T-helper 2 cell treated with Interferon-gamma antibody and Interleukin-4, amounts not matched to agents 100 ng/mL and 5 ng/mL, for 36 hours (primary cell): Measurements from ENCODE around the gene AMPD3. TPM values are rescaled to one million over a fixed set of nuclear protein-coding genes. Genes with fewer than 3 reads are reported as not detected.

Source experiments
- intact Hi-C: fragments of 100-400 bp; cut with micrococcal nuclease; formaldehyde crosslinking; loops from one replicate; pipeline ENCODE4 v1.15.1; 2023
- total RNA-seq: library from RNA; stranded (reverse); gene quantifications from 2 replicates; pipeline ENCODE4 v1.2.3, GENCODE V29; 2022

The AMPD3 gene
- total RNA-seq, 1 donor from 2014 or later: 22.4 TPM

GRCh38 chr11:10529279-10529678 lies 74.2 kb downstream of the AMPD3 start:
- intact Hi-C loops: no loop called here

DNA sequence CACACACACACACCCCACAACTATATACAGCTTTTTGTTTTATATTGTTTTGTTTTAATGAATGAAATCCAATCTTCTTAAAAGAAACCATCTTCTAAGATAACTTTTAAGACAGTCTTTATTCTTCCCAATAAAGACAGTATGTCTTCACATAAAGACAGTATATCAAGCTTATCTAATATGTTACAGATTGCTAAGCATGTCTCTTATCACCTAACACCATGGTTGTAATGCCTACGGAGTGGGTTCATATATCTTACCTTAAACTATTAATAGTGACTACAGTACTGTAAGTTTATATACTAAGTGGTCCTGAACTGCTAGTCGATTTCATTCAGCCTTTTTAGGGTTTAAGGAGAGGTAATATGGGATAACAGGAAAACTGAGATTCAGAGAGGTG lies 77.5 kb downstream of the AMPD3 start:
- intact Hi-C loops: no loop called here

GRCh38 chr11:10533323-10533722 lies 78.3 kb downstream of the AMPD3 start:
- intact Hi-C loops: no loop called here

GRCh38 chr11:10534316-10534715 lies 79.3 kb downstream of the AMPD3 start:
- intact Hi-C loops: no loop called here

- intact Hi-C loops: no loop called here
Observed at GRCh38 chr11:10537600-10537999, 82.5 kb downstream of the AMPD3 start.

DNA sequence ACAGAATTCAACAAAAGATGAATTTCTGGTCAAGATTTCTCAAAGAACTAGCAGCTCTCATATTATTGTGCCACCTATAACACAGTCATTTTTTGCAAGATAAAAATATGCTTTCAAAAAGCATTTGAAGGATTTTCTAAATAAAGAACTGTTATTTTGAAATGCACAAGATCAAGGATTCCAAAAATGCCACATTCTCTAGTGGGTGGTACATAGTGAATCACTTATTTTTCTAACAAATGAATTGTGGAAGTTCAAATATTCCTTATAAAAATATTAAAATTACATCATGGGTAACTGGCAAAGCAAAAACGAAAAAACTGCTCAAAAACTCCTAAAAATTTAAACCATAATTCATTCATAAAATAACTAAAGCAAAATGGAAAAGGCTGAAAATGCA lies 83.9 kb downstream of the AMPD3 start:
- intact Hi-C loops: no loop called here

DNA sequence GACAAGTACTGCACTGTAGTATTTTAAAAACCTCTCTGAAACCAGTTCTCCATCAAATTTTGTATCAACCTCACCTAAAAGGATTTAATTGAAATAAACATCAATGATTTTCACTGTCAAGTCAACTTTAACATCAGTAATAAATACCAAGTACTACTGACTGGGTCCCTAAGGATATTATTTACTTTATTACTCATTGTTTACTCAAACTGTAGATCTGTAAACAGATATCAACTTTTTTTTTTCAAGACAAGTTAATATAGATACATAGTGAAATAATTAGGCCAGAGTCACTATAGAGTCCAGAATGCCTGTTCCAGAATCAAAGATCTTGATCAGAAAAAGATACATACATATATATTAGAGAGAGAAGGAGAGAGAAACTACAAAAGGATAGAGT lies 84.3 kb downstream of the AMPD3 start:
- intact Hi-C loops: no loop called here

GRCh38 chr11:10540546-10540914 lies 85.5 kb downstream of the AMPD3 start:
- intact Hi-C loops: loop anchor here (1.0 to 5.0 kb wide), 5 partner anchors 128 to 317 kb away; partner anchors contain the start of genes ADM, CTR9 and EIF4G2

DNA sequence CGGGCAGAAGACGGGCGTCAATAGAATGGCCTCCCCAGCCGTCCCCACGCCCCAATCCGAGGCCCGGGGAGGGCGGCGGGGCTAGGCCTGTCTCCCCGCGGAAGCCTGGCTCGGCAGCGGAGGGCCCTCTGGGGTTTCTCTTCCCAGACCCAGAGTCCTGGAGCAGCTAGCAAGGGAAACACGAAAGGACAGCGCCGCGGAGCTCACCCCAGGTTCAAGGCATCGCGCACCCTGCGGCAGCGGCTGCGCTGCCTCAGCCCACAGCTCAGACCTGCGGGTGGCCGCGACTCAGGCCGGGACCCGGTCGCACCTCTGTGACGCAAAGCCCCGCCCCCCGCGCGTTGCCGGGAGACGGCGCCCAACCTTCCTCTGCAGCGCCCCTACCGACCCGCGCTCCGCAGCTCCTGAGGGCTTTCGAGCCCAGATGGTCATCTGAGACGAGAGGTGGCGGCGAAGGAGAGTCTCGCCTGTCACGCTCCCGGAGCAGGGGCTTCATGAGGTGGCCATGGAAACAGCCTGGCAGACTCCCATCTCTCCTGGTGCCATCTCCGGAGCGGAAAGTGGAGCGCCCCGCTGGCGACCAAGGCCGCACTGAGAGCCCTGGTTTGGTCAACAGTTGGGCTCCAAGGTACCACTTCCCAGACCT lies 86.0 kb downstream of the AMPD3 start, which contains the start of gene RNF141:
TSS of gene RNF141 (minus strand) at position 273 of the 646 bp plus-strand sequence. CDS start 7,029 bp downstream, outside the sequence.
- intact Hi-C loops: loop anchor here (1.0 to 5.0 kb wide), 6 partner anchors 82 to 316 kb away; partner anchors contain the start of genes ADM, CTR9 and EIF4G2

GRCh38 chr11:10541561-10541930 lies 86.5 kb downstream of the AMPD3 start:
- intact Hi-C loops: loop anchor here (1.0 to 5.0 kb wide), 5 partner anchors 82 to 266 kb away; partner anchors contain the start of genes ADM, CTR9 and EIF4G2

DNA sequence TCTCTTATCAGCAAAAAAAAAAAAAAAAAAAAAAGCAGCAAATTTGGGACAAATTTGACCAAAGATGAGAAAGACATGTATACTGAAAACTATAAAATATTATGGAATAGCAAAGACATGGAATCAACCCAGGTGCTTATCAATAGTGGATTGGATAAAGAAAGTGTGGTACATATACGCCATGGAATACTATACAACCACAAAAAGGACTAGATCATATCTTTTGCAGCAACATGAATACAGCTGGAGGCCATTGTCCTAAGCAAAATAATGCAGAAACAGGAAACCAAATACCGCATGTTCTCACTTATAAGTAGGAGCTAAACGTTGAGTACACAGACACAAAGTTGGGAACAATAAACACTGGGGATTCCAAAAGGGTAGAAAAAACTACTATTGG lies 87.7 kb downstream of the AMPD3 start:
- intact Hi-C loops: loop anchor here (5.0 kb wide), 3 partner anchors 130 to 265 kb away; partner anchors contain the start of genes ADM and EIF4G2

GRCh38 chr11:10543782-10544181 lies 88.7 kb downstream of the AMPD3 start:
- intact Hi-C loops: loop anchor here (5.0 kb wide), 3 partner anchors 131 to 264 kb away; partner anchors contain the start of genes ADM and EIF4G2

DNA sequence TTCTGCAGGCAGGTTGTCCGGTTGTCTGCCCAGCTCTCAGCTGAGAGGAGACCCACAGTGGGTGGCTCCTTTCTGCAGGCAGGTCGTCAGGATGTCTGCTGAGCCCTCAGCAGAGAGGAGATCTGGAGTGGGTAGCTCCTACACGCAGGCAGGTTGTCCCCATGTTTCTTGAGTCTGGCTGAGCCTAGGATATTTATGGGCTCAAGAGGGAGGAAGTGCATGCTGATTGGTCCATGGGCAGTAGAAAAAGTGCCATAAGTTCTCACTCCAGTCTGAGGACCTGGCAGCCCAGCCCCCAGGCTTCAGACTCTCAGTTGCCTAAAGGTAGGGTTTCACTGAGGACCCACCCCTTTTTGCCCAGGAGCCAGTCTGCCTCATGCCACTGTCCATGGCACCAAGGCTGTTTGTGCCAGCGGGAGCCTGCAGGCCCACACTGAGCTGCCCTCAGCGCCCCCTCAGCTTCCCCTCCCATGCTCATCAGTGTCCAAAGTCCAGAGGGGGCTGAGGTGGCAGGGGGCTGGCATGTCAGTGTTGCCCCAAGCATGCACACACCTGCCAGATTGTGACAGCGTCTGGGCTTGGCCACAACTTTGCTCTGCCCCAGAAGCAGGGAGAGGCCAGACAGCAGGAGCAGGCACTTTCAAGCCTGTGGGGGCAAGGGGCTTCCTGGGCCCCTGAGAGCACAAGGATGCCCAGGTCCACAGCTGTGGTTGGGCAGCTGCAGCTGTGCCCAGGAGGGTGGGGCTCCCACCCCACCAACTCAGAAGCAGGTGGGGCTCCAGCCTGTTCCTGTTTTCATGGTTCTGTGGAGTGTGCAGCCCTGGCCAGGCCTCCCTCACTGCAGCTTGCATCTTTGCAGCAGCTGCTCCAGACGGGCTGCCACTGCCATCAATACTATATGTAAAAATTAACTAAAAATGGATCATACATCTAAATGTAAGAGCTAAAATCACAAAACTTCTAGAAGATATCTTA lies 89.7 kb downstream of the AMPD3 start:
- intact Hi-C loops: loop anchor here (5.0 kb wide), 3 partner anchors 132 to 263 kb away; partner anchors contain the start of genes ADM and EIF4G2

GRCh38 chr11:10550503-10551289 lies 95.6 kb downstream of the AMPD3 start:
- intact Hi-C loops: no loop called here

DNA sequence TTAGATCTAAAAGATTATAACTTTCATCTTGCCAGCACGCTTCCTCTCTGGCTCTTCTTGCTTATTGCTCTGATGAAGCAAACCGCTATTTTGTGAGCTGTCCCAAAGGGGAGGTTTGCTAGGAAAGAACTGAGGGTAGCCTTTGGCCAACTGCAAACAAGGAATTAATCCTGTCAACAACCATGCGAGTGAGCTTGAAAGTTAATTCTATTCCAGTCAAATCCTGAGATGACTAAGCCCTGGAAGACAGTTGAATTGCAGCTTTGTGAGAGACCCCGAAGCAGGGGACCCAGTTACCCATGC lies 96.2 kb downstream of the AMPD3 start:
- intact Hi-C loops: no loop called here

- intact Hi-C loops: no loop called here
Observed at GRCh38 chr11:10551845-10552352, 96.8 kb downstream of the AMPD3 start.

GRCh38 chr11:10556590-10556989 lies 101.5 kb downstream of the AMPD3 start:
- intact Hi-C loops: no loop called here
